Fibroblast of lung (primary cell): ENCODE data around the gene CFAP57.

Experiments used
- EZH2 ChIP-seq: IDR thresholded peaks from 2 replicates; pipeline ENCODE4 v1.5.1; 2012; ENCODE audit warnings: low read length, control low read depth, mild to moderate bottlenecking; ENCODE audit errors: missing control alignments
- TF ChIP-seq, protein P1 (sequence below), 2 donors: IDR thresholded peaks in 1 of 2; conservative IDR thresholded peaks in 1 of 2; 1 replicate in 1 of 2; 2 replicates in 1 of 2; pipeline ENCODE4 v1.5.1; 2011 to 2012; ENCODE audit warnings: low read length in 2 of 2, control low read depth in 1 of 2, inconsistent platforms in 1 of 2, low read depth in 1 of 2, mild to moderate bottlenecking in 1 of 2

DNA sequence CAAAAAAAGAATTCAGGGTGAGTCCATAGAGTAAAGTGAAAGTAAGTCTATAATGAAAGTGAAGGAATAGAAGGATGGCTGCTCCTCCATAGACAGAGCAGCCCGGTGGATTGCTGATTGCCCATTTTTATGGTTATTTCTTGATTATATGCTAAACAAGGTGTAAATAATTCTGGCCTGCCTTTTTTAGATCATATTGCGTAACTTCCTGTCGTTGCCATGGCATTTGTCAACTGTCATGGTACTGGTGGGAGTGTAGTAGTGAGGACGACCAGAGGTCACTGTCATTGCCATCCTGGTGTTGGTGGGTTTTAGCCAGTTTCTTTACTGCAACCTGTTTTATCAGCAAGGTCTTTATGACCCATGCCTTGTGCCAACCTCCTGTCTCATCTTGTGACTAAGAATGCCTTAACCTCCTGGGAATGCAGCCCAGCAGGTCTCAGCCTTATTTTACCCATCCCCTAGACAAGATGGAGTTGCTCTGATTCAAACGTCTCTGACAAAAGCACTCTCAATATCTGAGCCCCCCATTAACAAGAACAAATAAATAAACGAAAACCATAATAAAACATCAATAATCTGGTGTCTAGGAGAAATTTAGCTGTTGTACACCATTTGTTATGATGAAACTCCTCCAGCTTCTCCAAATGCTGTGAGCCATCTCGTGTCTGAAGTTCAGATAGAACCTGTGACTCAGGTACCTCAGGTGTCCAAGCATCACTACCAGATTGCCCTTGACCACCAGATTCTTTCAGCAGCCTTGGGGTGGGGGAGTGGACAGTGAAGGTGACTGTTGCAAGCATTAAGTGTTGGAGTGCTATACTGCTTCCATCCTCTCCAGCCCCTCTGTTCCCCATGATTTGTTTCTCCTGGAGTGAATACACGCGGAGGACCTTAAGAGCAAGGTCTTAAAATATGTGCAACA is 36.0 kb upstream of the CFAP57 start:
- TF ChIP-seq, protein P1, sequence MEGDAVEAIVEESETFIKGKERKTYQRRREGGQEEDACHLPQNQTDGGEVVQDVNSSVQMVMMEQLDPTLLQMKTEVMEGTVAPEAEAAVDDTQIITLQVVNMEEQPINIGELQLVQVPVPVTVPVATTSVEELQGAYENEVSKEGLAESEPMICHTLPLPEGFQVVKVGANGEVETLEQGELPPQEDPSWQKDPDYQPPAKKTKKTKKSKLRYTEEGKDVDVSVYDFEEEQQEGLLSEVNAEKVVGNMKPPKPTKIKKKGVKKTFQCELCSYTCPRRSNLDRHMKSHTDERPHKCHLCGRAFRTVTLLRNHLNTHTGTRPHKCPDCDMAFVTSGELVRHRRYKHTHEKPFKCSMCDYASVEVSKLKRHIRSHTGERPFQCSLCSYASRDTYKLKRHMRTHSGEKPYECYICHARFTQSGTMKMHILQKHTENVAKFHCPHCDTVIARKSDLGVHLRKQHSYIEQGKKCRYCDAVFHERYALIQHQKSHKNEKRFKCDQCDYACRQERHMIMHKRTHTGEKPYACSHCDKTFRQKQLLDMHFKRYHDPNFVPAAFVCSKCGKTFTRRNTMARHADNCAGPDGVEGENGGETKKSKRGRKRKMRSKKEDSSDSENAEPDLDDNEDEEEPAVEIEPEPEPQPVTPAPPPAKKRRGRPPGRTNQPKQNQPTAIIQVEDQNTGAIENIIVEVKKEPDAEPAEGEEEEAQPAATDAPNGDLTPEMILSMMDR (conservative IDR thresholded peaks at IDR 0.05 in 1 of 2, IDR thresholded peaks at IDR 0.05 in 1 of 2; ENCODE audit: low read depth in 1 of 2, low read length in 2 of 2), result no peak
- no peak for TF ChIP-seq EZH2
